MM.1S (cell line): ENCODE data around the gene TBX2.

Experiments
- DNase-seq: peaks from one replicate; pipeline ENCODE4 v3.0.0-alpha.2; 2015
- H2AFZ ChIP-seq: fragments of 300-600 bp; sonication (generic); 2 replicates; pipeline ENCODE4 v1.6.0; 2016; ENCODE audit warnings: antibody characterized with exemption, low read length
- H3F3A ChIP-seq: fragments of 300-600 bp; sonication (generic); 2 replicates; pipeline ENCODE4 v1.6.1; 2016; ENCODE audit warnings: mild to moderate bottlenecking, antibody characterized with exemption, low read length, moderate library complexity, mixed read lengths; ENCODE audit not compliant: insufficient read depth
- H3K27ac ChIP-seq: fragments of 300-600 bp; sonication (generic); 2 replicates; pipeline ENCODE4 v1.5.1; 2016; ENCODE audit warnings: mild to moderate bottlenecking, low read length
- H3K27me3 ChIP-seq: fragments of 300-600 bp; sonication (generic); replicated peaks from 2 replicates; pipeline ENCODE4 v1.6.0; 2016; ENCODE audit warnings: low read length; ENCODE audit not compliant: insufficient read depth
- H3K36me3 ChIP-seq: fragments of 300-600 bp; sonication (generic); replicated peaks from 2 replicates; pipeline ENCODE4 v1.6.1; 2016; ENCODE audit warnings: mild to moderate bottlenecking, low read length, mixed read lengths; ENCODE audit not compliant: insufficient read depth
- H3K4me1 ChIP-seq: fragments of 300-600 bp; sonication (generic); 2 replicates; pipeline ENCODE4 v1.6.1; 2016; ENCODE audit warnings: low read length, mixed read lengths
- H3K4me2 ChIP-seq: fragments of 300-600 bp; sonication (generic); 2 replicates; pipeline ENCODE4 v1.6.0; 2016; ENCODE audit warnings: low read depth, low read length
- H3K4me3 ChIP-seq: fragments of 300-600 bp; sonication (generic); 2 replicates; pipeline ENCODE4 v1.5.1; 2016; ENCODE audit warnings: low read length, mixed read lengths
- H3K79me2 ChIP-seq: fragments of 300-600 bp; sonication (generic); 2 replicates; pipeline ENCODE4 v1.6.1; 2016; ENCODE audit warnings: mixed run types, low read length, mixed read lengths
- H3K9ac ChIP-seq: fragments of 300-600 bp; sonication (generic); 2 replicates; pipeline ENCODE4 v1.6.1; 2016; ENCODE audit warnings: low read length, mixed read lengths
- H3K9me2 ChIP-seq: fragments of 300-600 bp; sonication (generic); replicated peaks from 2 replicates; pipeline ENCODE4 v1.6.1; 2016; ENCODE audit warnings: mild to moderate bottlenecking, low read length, mixed read lengths; ENCODE audit not compliant: insufficient read depth
- H3K9me3 ChIP-seq: fragments of 300-600 bp; sonication (generic); replicated peaks from 2 replicates; pipeline ENCODE4 v1.6.1; 2016; ENCODE audit warnings: mild to moderate bottlenecking, low read length, mixed read lengths; ENCODE audit not compliant: insufficient read depth
- H4K20me1 ChIP-seq: fragments of 300-600 bp; sonication (generic); 2 replicates; pipeline ENCODE4 v1.6.1; 2016; ENCODE audit warnings: mild to moderate bottlenecking, low read length, moderate library complexity, mixed read lengths; ENCODE audit not compliant: insufficient read depth
- EZH2 ChIP-seq: fragments of 300-600 bp; sonication (generic); optimal IDR thresholded peaks from 2 replicates; pipeline ENCODE3; 2017; ENCODE audit warnings: low read depth, mild to moderate bottlenecking, antibody characterized with exemption, low read length, mixed read lengths
- EZH2phosphoT487 ChIP-seq: fragments of 300-600 bp; sonication (generic); IDR thresholded peaks from 2 replicates; pipeline ENCODE4 v1.6.1; 2018; ENCODE audit warnings: antibody characterized with exemption, low read length
- TF ChIP-seq, protein P1 (sequence below): fragments of 300-600 bp; sonication (generic); IDR thresholded peaks from 2 replicates; pipeline ENCODE4 v1.5.1; 2016; ENCODE audit warnings: antibody characterized with exemption, low read length, mixed read lengths

TBX2 gene

DNA sequence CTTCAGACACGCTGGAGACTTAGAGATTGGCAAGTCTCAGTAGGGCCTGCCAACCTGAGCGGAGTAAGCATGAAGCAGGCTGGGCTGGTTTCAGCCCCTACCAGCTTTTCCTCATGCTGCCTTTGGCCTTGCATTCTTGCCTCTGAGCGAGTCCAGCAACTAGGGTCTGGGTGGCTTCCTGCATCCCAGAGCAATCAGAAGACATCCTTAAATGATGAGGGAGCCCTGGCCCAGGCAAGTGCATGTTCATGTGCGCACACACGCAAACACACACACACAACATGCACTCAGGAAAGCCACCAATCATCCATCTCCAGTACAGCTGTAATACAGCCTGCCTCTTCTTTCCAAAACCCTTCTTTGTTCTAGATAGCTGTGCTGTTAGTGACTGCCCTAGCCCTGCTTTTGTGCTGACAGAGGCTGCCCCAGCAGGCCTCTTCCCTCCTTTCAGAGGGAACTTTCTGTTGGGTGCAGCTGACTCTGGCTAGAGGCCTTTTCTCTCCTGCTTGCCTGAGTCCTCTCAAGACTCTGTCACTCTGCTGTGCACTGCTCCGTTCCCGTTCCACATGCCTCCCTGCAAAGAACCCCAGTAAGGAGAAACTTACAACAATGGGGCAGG is 30.7 kb upstream of the TBX2 start:
- no peaks in the 10 kb centered on the region for H3K27me3 ChIP-seq
- no peaks in the 10 kb centered on the region for H3K4me1 ChIP-seq
- H3K9me2 ChIP-seq, result no peaks in the 10 kb centered on the region
- H3K79me2 ChIP-seq, result no peaks in the 10 kb centered on the region
- no peak overlapping the region for H3K9ac ChIP-seq
- no peak overlapping the region for H3K4me2 ChIP-seq
- no peak overlapping the region for H2AFZ ChIP-seq
- no peaks in the 10 kb centered on the region for H3K36me3 ChIP-seq
- H4K20me1 ChIP-seq, result no peaks in the 10 kb centered on the region
- H3K27ac ChIP-seq, result no peak overlapping the region
- no peak overlapping the region for H3K4me3 ChIP-seq
- no peaks in the 10 kb centered on the region for H3F3A ChIP-seq
- no peaks in the 10 kb centered on the region for H3K9me3 ChIP-seq
- DNase-seq, result no peak
- TF ChIP-seq EZH2 (no peak), EZH2phosphoT487 (no peak)
- TF ChIP-seq, protein P1, sequence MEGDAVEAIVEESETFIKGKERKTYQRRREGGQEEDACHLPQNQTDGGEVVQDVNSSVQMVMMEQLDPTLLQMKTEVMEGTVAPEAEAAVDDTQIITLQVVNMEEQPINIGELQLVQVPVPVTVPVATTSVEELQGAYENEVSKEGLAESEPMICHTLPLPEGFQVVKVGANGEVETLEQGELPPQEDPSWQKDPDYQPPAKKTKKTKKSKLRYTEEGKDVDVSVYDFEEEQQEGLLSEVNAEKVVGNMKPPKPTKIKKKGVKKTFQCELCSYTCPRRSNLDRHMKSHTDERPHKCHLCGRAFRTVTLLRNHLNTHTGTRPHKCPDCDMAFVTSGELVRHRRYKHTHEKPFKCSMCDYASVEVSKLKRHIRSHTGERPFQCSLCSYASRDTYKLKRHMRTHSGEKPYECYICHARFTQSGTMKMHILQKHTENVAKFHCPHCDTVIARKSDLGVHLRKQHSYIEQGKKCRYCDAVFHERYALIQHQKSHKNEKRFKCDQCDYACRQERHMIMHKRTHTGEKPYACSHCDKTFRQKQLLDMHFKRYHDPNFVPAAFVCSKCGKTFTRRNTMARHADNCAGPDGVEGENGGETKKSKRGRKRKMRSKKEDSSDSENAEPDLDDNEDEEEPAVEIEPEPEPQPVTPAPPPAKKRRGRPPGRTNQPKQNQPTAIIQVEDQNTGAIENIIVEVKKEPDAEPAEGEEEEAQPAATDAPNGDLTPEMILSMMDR, result no peak

DNA sequence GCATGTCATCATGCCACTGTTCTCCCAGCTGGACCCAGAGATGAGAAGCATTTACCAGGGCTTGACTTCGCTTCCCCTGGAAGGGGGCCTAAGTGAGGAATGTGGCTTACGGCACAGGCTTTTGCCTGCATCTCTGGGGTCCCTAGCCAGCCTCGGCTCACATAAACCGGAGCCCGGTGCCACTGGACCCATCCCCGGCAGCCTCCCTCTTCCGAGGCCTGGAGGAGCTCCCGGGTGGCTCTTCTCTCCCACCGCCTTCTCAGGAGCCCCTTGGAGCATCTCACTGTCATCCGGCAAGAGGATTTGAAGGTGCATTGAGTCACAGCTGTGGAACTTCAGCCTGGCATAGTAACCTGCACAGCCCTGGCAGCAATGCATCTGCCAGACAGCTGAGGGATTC is 29.9 kb upstream of the TBX2 start:
- Histone ChIP-seq H3K79me2 (no peaks in the 10 kb centered on the region), H3K9me3 (no peaks in the 10 kb centered on the region), H4K20me1 (no peaks in the 10 kb centered on the region), H3K9me2 (no peaks in the 10 kb centered on the region), H3K27ac (no peak overlapping the region), H3K36me3 (no peaks in the 10 kb centered on the region), H3K27me3 (no peaks in the 10 kb centered on the region), H3K4me2 (no peak overlapping the region), H3F3A (no peaks in the 10 kb centered on the region), H3K4me1 (no peaks in the 10 kb centered on the region), H2AFZ (no peak overlapping the region), H3K9ac (no peak overlapping the region), H3K4me3 (no peak overlapping the region)
- DNase-seq, result no peak
- TF ChIP-seq EZH2, result no peak
- TF ChIP-seq, protein P1, result no peak
- no peak for TF ChIP-seq EZH2phosphoT487

DNA sequence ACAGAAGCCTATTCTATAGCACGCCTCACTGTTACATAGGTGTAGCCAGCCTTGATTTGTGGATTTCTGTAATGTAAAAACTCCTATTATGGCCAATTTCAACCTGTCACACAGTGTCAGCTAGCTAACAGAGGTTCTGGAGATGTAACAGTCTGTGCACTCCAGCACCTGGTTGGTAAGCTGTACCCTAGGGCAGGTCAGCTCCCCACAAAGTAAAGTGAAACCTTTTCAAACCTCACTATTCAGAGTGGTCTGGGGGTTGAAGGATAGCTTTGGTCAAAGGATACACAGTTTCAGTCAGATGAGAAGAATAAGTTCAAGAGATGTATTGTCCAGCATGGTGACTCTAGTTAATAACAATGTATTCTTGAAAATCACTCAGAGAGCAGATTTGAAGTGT is 28.5 kb upstream of the TBX2 start:
- Histone ChIP-seq H2AFZ (no peak overlapping the region), H3K36me3 (no peaks in the 10 kb centered on the region), H3K9me3 (no peaks in the 10 kb centered on the region), H3K27ac (no peak overlapping the region), H3K4me2 (no peak overlapping the region), H3K27me3 (no peaks in the 10 kb centered on the region), H3K9ac (no peak overlapping the region), H3K4me3 (no peak overlapping the region), H3K79me2 (no peaks in the 10 kb centered on the region), H3K4me1 (no peaks in the 10 kb centered on the region), H4K20me1 (no peaks in the 10 kb centered on the region), H3K9me2 (no peaks in the 10 kb centered on the region), H3F3A (no peaks in the 10 kb centered on the region)
- DNase-seq, result no peak
- TF ChIP-seq EZH2phosphoT487 (no peak), EZH2 (no peak)
- TF ChIP-seq, protein P1, result no peak
